Upper lobe of right lung (tissue), 1 donor: ENCODE results near the gene HSD3B2. TPM values are rescaled to one million over a fixed set of nuclear protein-coding genes. Genes with fewer than 3 reads are reported as not detected.

Source experiments
- ATAC-seq: fragments of 200-7000 bp; cut with Tn5 transposase; one replicate; pipeline ENCODE4 v1.9.1; 2020; ENCODE audit warnings: mild to moderate bottlenecking, moderate library complexity
- DNase-seq: peaks from one replicate; pipeline ENCODE4 v3.0.0-alpha.2; 2020
- H3K27ac ChIP-seq: fragments of 200-600 bp; one replicate; pipeline ENCODE4 v1.8.0; 2022
- H3K27me3 ChIP-seq: fragments of 200-600 bp; one replicate; pipeline ENCODE4 v1.8.0; 2022; ENCODE audit warnings: mild to moderate bottlenecking
- H3K36me3 ChIP-seq: fragments of 200-600 bp; one replicate; pipeline ENCODE4 v1.8.0; 2022
- H3K4me1 ChIP-seq: fragments of 200-600 bp; one replicate; pipeline ENCODE4 v1.8.0; 2022
- H3K4me3 ChIP-seq: fragments of 200-600 bp; one replicate; pipeline ENCODE4 v1.8.0; 2022; ENCODE audit warnings: mild to moderate bottlenecking
- H3K9me3 ChIP-seq: fragments of 200-600 bp; one replicate; pipeline ENCODE4 v1.8.0; 2022
- CTCF ChIP-seq: fragments of 200-600 bp; IDR thresholded peaks from one replicate; pipeline ENCODE4 v1.8.0; 2022; ENCODE audit warnings: antibody characterized with exemption
- intact Hi-C: fragments of 100-400 bp; cut with DNase I; formaldehyde crosslinking; loops from one replicate; pipeline ENCODE4 v1.11.0; 2022
- total RNA-seq: library from RNA; stranded (reverse); fragmentation: NEBNext Ultra II Directional; extraction: Animal tissue kit (Norgen Biotek cat#: 25700); gene quantifications from one replicate; pipeline ENCODE4 v1.2.1, GENCODE V29; 2021
- donor health status: DM: no; HTN: yes; CAD: no; lungs with severe emphysema.

HSD3B2 gene
- total RNA-seq, 1 donor from 2014 or later = not detected

- Histone ChIP-seq H3K9me3 (no peaks in the 10 kb centered on the region), H3K4me3 (no peak overlapping the region), H3K4me1 (no peaks in the 10 kb centered on the region), H3K36me3 (no peaks in the 10 kb centered on the region), H3K27me3 (no peaks in the 10 kb centered on the region), H3K27ac (no peak overlapping the region)
- intact Hi-C loops = no loop called here
- TF ChIP-seq CTCF = no peak
- DNase-seq = no peak
- ATAC-seq = no peak
Observed at GRCh38 chr1:119462964-119463363, 48.0 kb downstream of the HSD3B2 start.

- Histone ChIP-seq H3K9me3 (no peaks in the 10 kb centered on the region), H3K4me1 (no peaks in the 10 kb centered on the region), H3K4me3 (no peak overlapping the region), H3K27ac (no peak overlapping the region), H3K36me3 (no peaks in the 10 kb centered on the region), H3K27me3 (no peaks in the 10 kb centered on the region)
- DNase-seq = no peak
- no peak for TF ChIP-seq CTCF
- intact Hi-C loops = no loop called here
- no peak for ATAC-seq
Observed at GRCh38 chr1:119463569-119463968, 48.6 kb downstream of the HSD3B2 start.

- no peaks in the 10 kb centered on the region for H3K4me1 ChIP-seq
Observed at GRCh38 chr1:119466445-119466844, 51.5 kb downstream of the HSD3B2 start.

GRCh38 chr1:119467219-119467618 lies 52.3 kb downstream of the HSD3B2 start:
- intact Hi-C loops = no loop called here
- H3K36me3 ChIP-seq = no peaks in the 10 kb centered on the region
- ATAC-seq = no peak
- no peaks in the 10 kb centered on the region for H3K4me1 ChIP-seq
- no peak for TF ChIP-seq CTCF
- no peak overlapping the region for H3K4me3 ChIP-seq
- no peak for DNase-seq
- H3K27me3 ChIP-seq = no peaks in the 10 kb centered on the region
- H3K9me3 ChIP-seq = no peaks in the 10 kb centered on the region
- H3K27ac ChIP-seq = no peak overlapping the region

More at GRCh38 chr1:119466445-119466844, 51.5 kb downstream of the HSD3B2 start:
- H3K27me3 ChIP-seq = no peaks in the 10 kb centered on the region
- no peak for DNase-seq
- no peaks in the 10 kb centered on the region for H3K9me3 ChIP-seq
- H3K36me3 ChIP-seq = no peaks in the 10 kb centered on the region
- ATAC-seq = no peak
- TF ChIP-seq CTCF = no peak
- H3K4me3 ChIP-seq = no peak overlapping the region
- no peak overlapping the region for H3K27ac ChIP-seq
- intact Hi-C loops = no loop called here

- H3K27ac ChIP-seq = no peak overlapping the region
- intact Hi-C loops = no loop called here
- no peaks in the 10 kb centered on the region for H3K9me3 ChIP-seq
- TF ChIP-seq CTCF = no peak
- DNase-seq (no peak), ATAC-seq (no peak)
- no peaks in the 10 kb centered on the region for H3K4me1 ChIP-seq
- H3K36me3 ChIP-seq = no peaks in the 10 kb centered on the region
- H3K27me3 ChIP-seq = no peaks in the 10 kb centered on the region
- no peak overlapping the region for H3K4me3 ChIP-seq
Observed at GRCh38 chr1:119467857-119468668, 53.1 kb downstream of the HSD3B2 start.
